Hematopoietic multipotent progenitor cell treated with erythropoietin and hydrocortisone succinate and interleukin-3 and kit ligand, for 8 days (in vitro differentiated cells): ENCODE results near the gene CAPZA2.
"Not testable (repeated sequence)": the region's sequence is repeated elsewhere in the genome, so short reads cannot be mapped to it uniquely, and the experiment has no call there.

Source experiments
- DNase-seq: peaks from one replicate; pipeline ENCODE4 v3.0.0-alpha.2; 2015

Gene CAPZA2

DNA sequence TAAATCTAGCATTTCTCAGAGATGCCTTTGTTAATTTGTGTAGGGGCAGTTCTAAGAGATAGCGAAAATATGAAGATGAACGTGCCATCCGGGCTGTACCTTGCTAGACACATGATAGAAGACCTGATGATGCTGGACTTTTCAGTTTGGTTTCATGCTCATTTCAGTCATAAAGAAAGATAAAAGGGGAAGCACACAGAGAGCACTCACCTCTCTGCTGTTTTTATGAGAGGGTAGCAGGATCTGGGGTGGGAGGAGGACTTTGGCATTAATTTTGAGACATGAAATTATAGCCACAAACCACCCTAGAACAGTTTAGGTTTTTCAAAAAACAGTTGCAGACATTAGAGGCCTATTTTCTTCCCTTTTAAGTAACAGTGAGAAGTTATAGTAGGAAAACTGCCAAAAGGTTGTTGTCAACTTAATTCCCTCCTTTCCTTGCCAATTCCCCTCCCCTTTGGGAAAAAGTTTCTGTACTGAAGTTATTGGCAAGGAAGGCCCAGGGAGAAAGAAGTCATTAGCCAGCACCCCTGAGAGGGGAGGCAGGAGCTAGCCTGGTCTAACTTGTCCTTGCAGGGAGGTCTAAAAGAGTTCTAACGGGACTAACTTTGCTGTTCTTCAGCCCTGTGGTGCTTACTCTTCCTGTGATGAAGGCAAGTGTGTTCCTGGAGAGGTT is 93.6 kb downstream of the CAPZA2 start:
- DNase-seq: peak; percentile 27

GRCh38 chr7:116956477-116956804 is 94.1 kb downstream of the CAPZA2 start:
- no peak for DNase-seq

DNA sequence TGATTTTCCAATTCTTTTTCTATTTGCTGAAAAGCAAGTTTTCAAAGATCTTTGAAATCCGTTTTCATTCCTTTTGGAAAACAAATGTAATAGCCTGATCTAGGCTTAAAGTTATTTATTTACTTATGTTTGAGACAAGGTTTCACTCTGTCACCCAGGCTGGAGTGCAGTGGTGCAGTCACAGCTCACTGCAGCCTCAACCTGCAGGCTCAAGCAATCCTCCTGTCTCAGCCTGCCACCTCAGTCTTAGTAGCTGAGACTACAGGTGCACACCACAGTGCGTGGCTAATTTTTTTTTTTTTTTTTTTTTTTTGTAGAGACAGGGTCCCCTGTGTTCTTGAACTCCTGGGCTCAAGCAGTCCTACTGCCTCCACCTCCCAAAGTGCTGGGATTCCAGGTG is 95.5 kb downstream of the CAPZA2 start:
- no peak for DNase-seq

- not testable (repeated sequence) for DNase-seq
These were observed 99.7 kb downstream of the CAPZA2 start for GRCh38 chr7:116961966-116962673.

DNA sequence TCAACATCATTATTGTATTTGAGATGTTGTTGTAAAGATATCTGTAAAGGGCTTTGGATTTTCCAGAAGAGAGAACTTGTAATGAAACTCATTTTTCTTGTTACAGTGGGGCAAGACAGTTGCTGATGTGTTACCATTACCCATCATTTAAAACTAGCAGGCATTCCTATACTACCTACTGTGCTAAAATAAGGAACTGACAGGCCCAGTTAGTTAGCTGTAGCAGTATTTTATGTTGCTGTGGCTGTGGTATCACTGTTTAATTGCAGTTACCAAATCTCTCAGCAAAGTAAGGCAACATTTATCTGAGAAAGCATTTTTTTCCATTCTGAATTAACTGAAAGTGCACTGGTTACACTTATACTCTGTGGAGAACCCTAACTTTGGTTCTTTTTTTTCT is 100.8 kb downstream of the CAPZA2 start:
- no peak for DNase-seq

DNA sequence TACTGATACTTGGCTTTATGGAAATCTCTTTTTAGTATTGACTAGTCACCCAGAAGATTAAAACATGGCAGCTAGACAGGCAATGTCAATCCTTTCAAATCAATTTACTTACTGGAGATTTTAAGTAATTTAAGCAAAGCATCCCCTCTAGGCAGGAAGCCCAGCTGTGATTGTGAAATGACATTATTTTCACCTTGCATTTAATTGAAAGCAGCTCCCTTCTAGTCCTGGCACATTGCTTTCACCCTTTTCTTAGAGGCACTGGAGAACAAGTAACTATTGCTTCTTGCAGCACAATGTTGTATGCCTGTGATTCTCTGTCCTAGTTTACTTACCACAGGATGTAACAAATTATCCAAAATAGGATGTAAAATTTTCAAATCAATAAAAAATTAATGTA is 104.2 kb downstream of the CAPZA2 start:
- no peak for DNase-seq

DNA sequence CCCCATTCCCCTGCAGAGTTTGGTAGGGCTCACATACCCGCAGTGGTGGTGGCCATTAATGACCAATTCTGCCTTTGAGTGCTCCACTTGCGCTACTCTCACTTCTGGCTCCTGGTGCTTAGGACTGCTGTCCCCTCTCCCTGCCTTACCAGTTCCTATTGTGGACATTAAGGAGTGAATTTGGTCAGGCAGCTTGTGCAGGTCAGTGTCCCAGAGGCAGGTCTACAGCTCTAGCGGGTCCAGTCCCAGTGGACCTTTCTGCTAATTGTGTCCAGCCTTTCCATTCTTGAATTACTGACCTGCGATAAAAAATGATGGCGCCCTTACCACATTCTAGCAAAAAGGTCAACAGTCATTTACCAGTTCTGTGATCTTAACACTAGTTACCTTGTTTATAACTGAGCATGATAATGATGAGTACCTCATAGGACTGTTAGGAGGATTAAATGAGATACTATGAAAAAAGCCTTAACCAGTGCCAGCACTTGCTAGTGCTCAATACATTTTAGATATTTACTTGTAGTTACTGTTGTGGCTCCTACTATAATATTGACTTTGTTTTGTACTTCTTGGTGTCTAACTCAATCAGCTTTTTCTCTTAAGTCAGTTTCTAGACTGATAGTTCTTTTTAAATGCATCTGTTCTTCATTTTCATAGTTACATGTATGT is 105.0 kb downstream of the CAPZA2 start:
- no peak for DNase-seq

DNA sequence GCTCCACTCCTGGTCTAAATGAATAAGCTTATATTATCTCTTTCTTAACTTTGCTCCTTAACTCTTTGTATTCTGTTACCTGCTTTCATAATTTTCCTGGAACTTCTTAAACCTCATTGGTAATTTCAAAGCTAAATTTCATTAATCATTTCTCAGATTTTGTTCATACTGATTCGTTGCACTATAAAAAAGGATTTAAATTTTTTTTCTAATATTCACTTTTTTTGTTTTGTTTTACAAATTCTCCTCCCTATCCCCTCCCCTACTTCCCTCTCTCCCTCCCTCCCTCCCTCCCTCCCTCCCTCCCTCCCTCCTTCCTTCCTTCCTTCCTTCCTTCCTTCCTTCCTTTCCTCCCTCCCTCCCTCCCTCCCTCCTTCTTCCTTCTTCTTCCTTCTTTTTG is 105.6 kb downstream of the CAPZA2 start:
- DNase-seq: no peak

DNA sequence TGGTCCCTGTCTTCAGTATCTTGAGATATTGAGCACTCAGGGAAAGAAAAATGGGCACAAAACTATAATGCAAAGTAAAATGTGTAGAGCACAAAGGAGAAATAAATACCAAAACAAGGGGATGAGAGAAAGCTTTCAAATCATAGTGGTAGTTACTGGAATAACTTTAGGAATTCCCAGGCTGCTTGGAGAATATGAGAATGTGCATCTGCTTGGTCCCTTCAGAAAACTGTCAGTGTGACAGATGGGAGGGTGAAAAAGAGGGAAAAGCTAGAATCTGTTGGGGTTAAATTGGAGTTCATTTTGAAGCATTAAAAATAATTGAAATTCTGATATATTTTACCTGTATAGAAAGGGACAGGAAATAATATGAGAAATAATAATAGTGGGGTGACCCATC is 106.2 kb downstream of the CAPZA2 start:
- no peak for DNase-seq

DNA sequence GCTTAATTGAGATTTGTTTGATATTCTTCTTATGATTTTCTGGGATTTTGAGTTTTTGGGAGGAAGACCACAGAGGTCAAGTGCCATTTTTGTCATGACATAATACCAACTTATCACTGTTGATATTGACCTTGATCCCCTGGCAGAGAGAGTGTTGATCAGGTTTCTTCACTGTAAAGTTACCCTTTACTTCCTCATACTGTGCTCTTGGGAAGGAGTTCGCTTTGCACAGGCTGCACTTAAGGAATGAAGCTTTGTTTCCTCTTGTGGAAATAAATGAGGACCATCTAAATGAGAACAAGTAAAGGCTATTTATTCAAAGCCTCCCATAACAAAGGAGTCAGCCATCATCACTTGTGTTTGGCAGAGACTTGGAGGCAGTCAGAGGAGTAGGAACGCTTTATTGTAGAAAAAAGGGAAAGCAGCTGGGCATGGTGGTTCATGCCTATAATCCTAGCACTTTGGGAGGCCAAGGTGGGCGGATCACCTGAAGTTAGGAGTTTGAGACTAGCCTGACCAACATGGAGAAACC is 107.0 kb downstream of the CAPZA2 start:
- DNase-seq: no peak

DNA sequence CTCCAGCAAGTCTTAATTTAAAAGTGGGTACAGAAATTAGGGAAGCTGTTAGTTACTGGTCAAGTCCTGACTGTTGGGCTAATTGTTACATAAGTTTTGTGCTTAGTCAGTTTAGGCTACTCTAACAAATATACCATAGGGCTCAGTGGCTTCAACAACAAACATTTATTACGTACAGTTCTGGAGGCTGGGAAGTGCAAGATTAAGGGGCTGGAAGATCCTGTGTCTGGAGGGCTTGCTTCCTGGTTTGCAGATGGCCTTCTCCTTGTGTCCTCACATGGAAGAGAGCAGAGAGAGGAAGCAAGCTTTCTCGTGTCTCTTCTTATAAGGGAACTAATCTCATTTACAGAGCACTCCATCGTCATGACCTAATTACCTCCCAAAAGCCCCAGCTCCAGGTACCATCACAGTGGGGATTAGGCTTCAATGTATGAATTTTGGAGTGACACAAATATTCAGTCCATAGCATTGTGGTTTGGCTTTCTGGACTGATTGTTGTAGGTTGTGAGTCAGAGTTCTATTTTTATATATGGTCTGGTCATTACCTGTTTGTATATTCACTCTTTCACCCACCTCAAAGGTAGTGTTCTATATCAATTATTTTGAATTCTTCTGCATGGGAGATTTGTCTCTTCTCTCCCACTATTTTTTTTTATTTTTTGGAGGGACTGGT is 108.0 kb downstream of the CAPZA2 start:
- DNase-seq: no peak

DNA sequence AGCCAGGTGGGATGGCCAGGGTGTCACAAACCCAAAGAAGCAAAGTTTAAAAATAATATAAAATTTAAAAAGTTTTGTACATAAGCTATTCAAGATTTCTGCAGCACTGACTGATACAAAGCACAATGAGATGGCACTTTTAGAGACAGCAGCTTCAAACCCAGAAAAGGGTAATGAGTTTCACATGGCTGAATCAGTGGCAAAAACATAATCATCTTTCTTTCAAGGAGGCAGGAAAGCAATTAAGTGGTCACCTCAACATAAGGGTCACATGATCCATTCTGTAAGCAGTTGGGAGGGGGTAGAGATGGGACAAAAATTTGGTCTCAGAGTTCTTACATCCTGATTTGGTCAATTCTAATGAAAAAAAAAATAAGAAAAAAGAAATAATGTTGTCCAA is 108.8 kb downstream of the CAPZA2 start:
- not testable (repeated sequence) for DNase-seq
